IMR-90 (cell line): Measurements from ENCODE around the gene DLG5. TPM values are rescaled to one million over a fixed set of nuclear protein-coding genes. Genes with fewer than 3 reads are reported as not detected.

ENCODE experiments used
- ATAC-seq: fragments of 200-7000 bp; cut with Tn5 transposase; 2 replicates; pipeline ENCODE4 v1.9.1; 2020; ENCODE audit warnings: low read depth, mild to moderate bottlenecking, moderate library complexity
- BruUV-seq: library from RNA; stranded (reverse); fragments of 400-500 nt; replicated peaks from 2 replicates; lab custom pipeline; 2021; lab: Mats Ljungman, UMichigan
- CTCF ChIA-PET: fragments of 300-600 bp; formaldehyde crosslinking; extraction: SDS; loops from one replicate; lab custom pipeline; 2021; ENCODE audit warnings: antibody characterized with exemption; lab: Yijun Ruan, JAX
- POLR2A ChIA-PET: fragments of 300-600 bp; sonication (Branson Sonifier 250); formaldehyde crosslinking; loops from one replicate; lab custom pipeline; 2022; ENCODE audit warnings: antibody characterized with exemption; ENCODE audit not compliant: unreplicated experiment; lab: Charles Lee
- DNase-seq: peaks from one replicate; pipeline ENCODE4 v3.0.0; 2013
- H2AFZ ChIP-seq: replicated peaks from 2 replicates; pipeline ENCODE3; 2013; ENCODE audit warnings: low read length, mild to moderate bottlenecking; ENCODE audit not compliant: poor library complexity
- H2AK5ac ChIP-seq: 2 replicates; pipeline ENCODE4 v1.6.1; 2013; ENCODE audit warnings: low read depth, low read length, inconsistent platforms
- H2AK9ac ChIP-seq: replicated peaks from 2 replicates; pipeline ENCODE3; 2013; ENCODE audit warnings: mild to moderate bottlenecking, low read depth, low read length, moderate library complexity; ENCODE audit not compliant: poor library complexity
- H2BK120ac ChIP-seq: 2 replicates; pipeline ENCODE4 v1.6.1; 2013; ENCODE audit warnings: low read depth, low read length, inconsistent platforms
- H2BK15ac ChIP-seq: 3 replicates; pipeline ENCODE4 v1.6.1; 2013; ENCODE audit warnings: low read depth, low read length, inconsistent platforms
- H2BK20ac ChIP-seq: 2 replicates; pipeline ENCODE4 v1.6.1; 2013; ENCODE audit warnings: low read depth, mild to moderate bottlenecking, inconsistent platforms, low read length, moderate library complexity
- H2BK5ac ChIP-seq: 2 replicates; pipeline ENCODE4 v1.6.1; 2013; ENCODE audit warnings: mild to moderate bottlenecking, low read depth, low read length, inconsistent platforms; ENCODE audit not compliant: poor library complexity, severe bottlenecking
- H3K14ac ChIP-seq: replicated peaks from 2 replicates; pipeline ENCODE4 v1.6.1; 2013; ENCODE audit warnings: low read depth, low read length, inconsistent platforms
- H3K18ac ChIP-seq: 2 replicates; pipeline ENCODE4 v1.6.1; 2013; ENCODE audit warnings: low read depth, low read length, control low read depth
- H3K23ac ChIP-seq: 2 replicates; pipeline ENCODE4 v1.6.1; 2013; ENCODE audit warnings: low read depth, low read length, inconsistent platforms
- H3K27ac ChIP-seq: 2 replicates; pipeline ENCODE4 v1.5.1; 2013; ENCODE audit warnings: mild to moderate bottlenecking, control low read depth, low read length; ENCODE audit not compliant: insufficient read depth
- H3K27me3 ChIP-seq: 2 replicates; pipeline ENCODE4 v1.6.1; 2013; ENCODE audit warnings: low read length; ENCODE audit not compliant: control insufficient read depth, insufficient read depth
- H3K36me3 ChIP-seq: 2 replicates; pipeline ENCODE4 v1.6.1; 2013; ENCODE audit warnings: low read length, mixed read lengths; ENCODE audit not compliant: control insufficient read depth, insufficient read depth
- H3K4ac ChIP-seq: 2 replicates; pipeline ENCODE4 v1.6.1; 2013; ENCODE audit warnings: low read depth, low read length, inconsistent platforms
- H3K4me1 ChIP-seq: 2 replicates; pipeline ENCODE4 v1.6.1; 2013; ENCODE audit warnings: low read length, mixed read lengths; ENCODE audit not compliant: control insufficient read depth, insufficient read depth
- H3K4me2 ChIP-seq: 2 replicates; pipeline ENCODE4 v1.6.1; 2013; ENCODE audit warnings: low read depth, mild to moderate bottlenecking, control low read depth, low read length, moderate library complexity
- H3K4me3 ChIP-seq: 2 replicates; pipeline ENCODE4 v1.5.1; 2013; ENCODE audit warnings: low read depth, mild to moderate bottlenecking, control low read depth, low read length, moderate library complexity; ENCODE audit not compliant: insufficient read depth
- H3K56ac ChIP-seq: 2 replicates; pipeline ENCODE4 v1.6.1; 2013; ENCODE audit warnings: low read length, inconsistent platforms; ENCODE audit not compliant: insufficient read depth; ENCODE audit errors: extremely low read depth
- H3K79me1 ChIP-seq, 2 experiments: 2 replicates each; pipeline ENCODE4 v1.6.1; 2013; ENCODE audit warnings: low read length in 2 of 2, inconsistent platforms in 1 of 2, low read depth in 1 of 2
- H3K9ac ChIP-seq: 2 replicates; pipeline ENCODE4 v1.6.1; 2013; ENCODE audit warnings: low read depth, low read length, control low read depth
- H3K9me1 ChIP-seq: 2 replicates; pipeline ENCODE4 v1.6.1; 2013; ENCODE audit warnings: low read length, inconsistent platforms; ENCODE audit not compliant: insufficient read depth
- H3K9me3 ChIP-seq: 2 replicates; pipeline ENCODE4 v1.6.1; 2013; ENCODE audit warnings: low read length; ENCODE audit not compliant: control insufficient read depth, insufficient read depth
- H4K20me1 ChIP-seq: 2 replicates; pipeline ENCODE4 v1.6.1; 2013; ENCODE audit warnings: low read length, inconsistent platforms; ENCODE audit not compliant: insufficient read depth
- H4K5ac ChIP-seq: 2 replicates; pipeline ENCODE4 v1.6.1; 2013; ENCODE audit warnings: mild to moderate bottlenecking, low read depth, low read length, control low read depth
- H4K8ac ChIP-seq, 2 experiments: 2 replicates each; pipeline ENCODE4 v1.6.1; 2013; ENCODE audit warnings: low read depth in 2 of 2, low read length in 2 of 2, control low read depth in 1 of 2, inconsistent platforms in 1 of 2
- H4K91ac ChIP-seq: 2 replicates; pipeline ENCODE4 v1.6.1; 2013; ENCODE audit warnings: low read depth, low read length, inconsistent platforms; ENCODE audit not compliant: insufficient read depth
- BHLHE40 ChIP-seq: fragments of 150-350 bp; IDR thresholded peaks from 2 replicates; pipeline ENCODE4 v1.6.1; 2016; ENCODE audit warnings: mild to moderate bottlenecking, low read depth, low read length
- CEBPB ChIP-seq: IDR thresholded peaks from 2 replicates; pipeline ENCODE4 v1.6.1; 2012; ENCODE audit warnings: low read depth, low read length, improper control_type of control experiment
- CHD1 ChIP-seq: IDR thresholded peaks from 2 replicates; pipeline ENCODE4 v1.6.1; 2012; ENCODE audit warnings: low read depth, low read length, improper control_type of control experiment
- CTCF ChIP-seq: conservative IDR thresholded peaks from 2 replicates; pipeline ENCODE4 v1.5.1; 2012; ENCODE audit warnings: mild to moderate bottlenecking, low read depth, low read length, improper control_type of control experiment
- ELK1 ChIP-seq: fragments of 150-350 bp; IDR thresholded peaks from 2 replicates; pipeline ENCODE4 v1.6.1; 2016; ENCODE audit warnings: low read depth, mild to moderate bottlenecking, low read length, moderate library complexity, borderline replicate concordance
- FOS ChIP-seq: fragments of 150-350 bp; IDR thresholded peaks from 2 replicates; pipeline ENCODE4 v1.6.1; 2016; ENCODE audit warnings: low read depth, low read length
- MAFK ChIP-seq: IDR thresholded peaks from 2 replicates; pipeline ENCODE4 v1.6.1; 2012; ENCODE audit warnings: low read depth, low read length, improper control_type of control experiment
- MAZ ChIP-seq: IDR thresholded peaks from 2 replicates; pipeline ENCODE4 v1.6.1; 2012; ENCODE audit warnings: low read depth, mild to moderate bottlenecking, low read length, improper control_type of control experiment, moderate library complexity, borderline replicate concordance
- MXI1 ChIP-seq: IDR thresholded peaks from 2 replicates; pipeline ENCODE4 v1.6.1; 2012; ENCODE audit warnings: low read depth, mild to moderate bottlenecking, low read length, moderate library complexity, borderline replicate concordance
- NFE2L2 ChIP-seq: fragments of 150-350 bp; IDR thresholded peaks from 2 replicates; pipeline ENCODE4 v1.6.1; 2016; ENCODE audit warnings: low read depth, mild to moderate bottlenecking, low read length
- POLR2A ChIP-seq: IDR thresholded peaks from 2 replicates; pipeline ENCODE4 v1.6.1; 2012; ENCODE audit warnings: mild to moderate bottlenecking, low read depth, low read length
- RAD21 ChIP-seq: IDR thresholded peaks from 2 replicates; pipeline ENCODE4 v1.6.1; 2012; ENCODE audit warnings: low read length, improper control_type of control experiment
- RCOR1 ChIP-seq: IDR thresholded peaks from 2 replicates; pipeline ENCODE4 v1.6.1; 2012; ENCODE audit warnings: mild to moderate bottlenecking, low read length, improper control_type of control experiment; ENCODE audit not compliant: insufficient replicate concordance
- RFX5 ChIP-seq: IDR thresholded peaks from 2 replicates; pipeline ENCODE4 v1.8.0; 2012; ENCODE audit warnings: low read depth, mild to moderate bottlenecking, low read length, moderate library complexity
- SMC3 ChIP-seq: fragments of 150-350 bp; IDR thresholded peaks from 2 replicates; pipeline ENCODE4 v1.6.1; 2016; ENCODE audit warnings: low read depth, mild to moderate bottlenecking, antibody characterized with exemption, low read length, moderate library complexity
- USF2 ChIP-seq: fragments of 150-350 bp; IDR thresholded peaks from 2 replicates; pipeline ENCODE4 v1.6.1; 2017; ENCODE audit warnings: mild to moderate bottlenecking, antibody characterized with exemption, low read length, low read depth
- WGBS, 2 experiments: methylation state at CpG; one replicate each; pipeline versions ENCODE4 v1.1.5 to v1.1.7; 2013; ENCODE audit warnings: missing lambda C conversion rate in 2 of 2; ENCODE audit not compliant: insufficient read length in 1 of 2; ENCODE audit errors: extremely low coverage in 2 of 2; 5-methylcytosine and 5-hydroxymethylcytosine counted together
- dilution Hi-C: fragments of 300-500 bp; cut with HindIII; formaldehyde crosslinking; loops from one replicate; pipeline ENCODE4 v1.14.3; 2018; ENCODE audit warnings: low sequenced_read_pairs; ENCODE audit not compliant: unreplicated experiment
- in situ Hi-C: fragments of 300-500 bp; cut with MboI; formaldehyde crosslinking; loops from 3 replicates; pipeline ENCODE4 v1.14.3; 2019; ENCODE audit warnings: low sequenced_read_pairs, inconsistent platforms, mixed read lengths
- intact Hi-C: fragments of 100-400 bp; cut with micrococcal nuclease; formaldehyde crosslinking; loops from 2 replicates; pipeline ENCODE4 v1.10.0; 2022
- polyA plus RNA-seq, 3 experiments: library from polyadenylated mRNA; depleted of rRNA; stranded (reverse); fragments of >200 nt; gene quantifications; 2 replicates each; pipeline ENCODE4 v1.2.3, GENCODE V29; 2012; ENCODE audit warnings: low replicate concordance in 1 of 3
- total RNA-seq: library from RNA; depleted of rRNA; stranded (reverse); fragments of >200 nt; gene quantifications from 2 replicates; pipeline ENCODE4 v1.2.3, GENCODE V29; 2012

Gene DLG5
- total and polyA plus RNA-seq, 2 of the 4 experiments (the other 2 are of a cell fraction), result 12.7 to 28.7 TPM

GRCh38 chr10:77835669-77836086 is 90.9 kb downstream of the DLG5 start:
- Histone ChIP-seq H4K8ac (no peak overlapping the region), H3K4me1 (peaks cover 2% of the 10 kb centered on the region), H3K14ac (no peak overlapping the region), H4K91ac (no peak overlapping the region), H3K79me1 (peaks cover 15 to 29% of the 10 kb centered on the region in 2 experiments; a peak in 3 of 4 replicates), H3K9me3 (no peaks in the 10 kb centered on the region), H2BK5ac (no peak overlapping the region), H3K9ac (no peak overlapping the region), H3K9me1 (no peaks in the 10 kb centered on the region), H2BK15ac (no peak overlapping the region), H3K27me3 (no peaks in the 10 kb centered on the region), H3K56ac (no peak overlapping the region), H4K5ac (no peak overlapping the region), H2AK9ac (no peak overlapping the region), H2BK20ac (no peak overlapping the region), H2BK120ac (no peak overlapping the region), H4K20me1 (0 out of 2 replicates have a peak, but pooled peaks cover 4% of the 10 kb centered on the region), H3K4me2 (no peak overlapping the region), H3K4me3 (no peak overlapping the region), H3K18ac (no peak overlapping the region), H2AFZ (no peak overlapping the region), H3K36me3 (peaks cover 48% of the 10 kb centered on the region), H2AK5ac (no peak overlapping the region), H3K23ac (no peak overlapping the region), H3K27ac (no peak overlapping the region), H3K4ac (no peak overlapping the region)
- TF ChIP-seq MAZ (no peak), CHD1 (no peak), CEBPB (no peak), POLR2A (no peak), ELK1 (no peak), BHLHE40 (no peak), MAFK (no peak), FOS (no peak), CTCF (no peak), SMC3 (no peak), NFE2L2 (no peak), RAD21 (no peak), MXI1 (no peak), RFX5 (no peak), USF2 (no peak), RCOR1 (no peak)
- WGBS, 2 experiments, result 85% methylated on average over 8 of the region's 14 CpGs; no CpG with 5 or more reads in 1 of the 2 experiments
- in situ Hi-C loops (no loop called here), dilution Hi-C loops (no loop called here), intact Hi-C loops (no loop called here)
- ChIA-PET CTCF (interaction anchor here (1.7 kb wide), 1 partner anchor 139 kb away, joined by 3 read pairs; no protein-coding TSS in a partner anchor), POLR2A (no interaction called here)
- ATAC-seq (no peak), DNase-seq (no peak)
- BruUV-seq, result no TSS peak
